WI38 (cell line): Measurements from ENCODE around the gene HEG1.

Source experiments
- H3K4me3 ChIP-seq: 2 replicates; pipeline ENCODE4 v1.5.1; 2011; ENCODE audit warnings: low read depth, mild to moderate bottlenecking, control low read depth, low read length
- CTCF ChIP-seq: IDR thresholded peaks from 2 replicates; pipeline ENCODE4 v1.5.1; 2012; ENCODE audit warnings: low read depth, mild to moderate bottlenecking, control low read depth, low read length

HEG1 gene

DNA sequence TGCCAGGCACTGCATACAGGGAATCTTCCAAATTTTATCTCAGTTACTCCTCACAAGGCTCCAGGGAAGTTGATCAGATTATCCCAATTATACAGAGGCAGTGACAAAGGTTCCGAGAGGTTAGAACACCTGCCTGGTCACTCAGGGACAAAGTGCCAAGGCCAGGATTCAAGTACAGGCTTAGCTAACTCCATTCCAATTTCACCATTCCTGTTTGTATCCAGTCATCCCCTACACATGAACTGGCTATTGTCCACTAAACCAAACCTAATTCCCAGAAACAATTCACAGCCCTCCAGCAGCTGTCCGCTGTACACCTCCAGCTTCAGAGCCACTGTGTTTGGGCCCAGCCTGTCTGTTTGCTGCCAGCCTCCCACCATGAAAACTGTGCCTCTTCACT lies 137.3 kb downstream of the HEG1 start:
- H3K4me3 ChIP-seq: no peak overlapping the region
- TF ChIP-seq CTCF: no peak

DNA sequence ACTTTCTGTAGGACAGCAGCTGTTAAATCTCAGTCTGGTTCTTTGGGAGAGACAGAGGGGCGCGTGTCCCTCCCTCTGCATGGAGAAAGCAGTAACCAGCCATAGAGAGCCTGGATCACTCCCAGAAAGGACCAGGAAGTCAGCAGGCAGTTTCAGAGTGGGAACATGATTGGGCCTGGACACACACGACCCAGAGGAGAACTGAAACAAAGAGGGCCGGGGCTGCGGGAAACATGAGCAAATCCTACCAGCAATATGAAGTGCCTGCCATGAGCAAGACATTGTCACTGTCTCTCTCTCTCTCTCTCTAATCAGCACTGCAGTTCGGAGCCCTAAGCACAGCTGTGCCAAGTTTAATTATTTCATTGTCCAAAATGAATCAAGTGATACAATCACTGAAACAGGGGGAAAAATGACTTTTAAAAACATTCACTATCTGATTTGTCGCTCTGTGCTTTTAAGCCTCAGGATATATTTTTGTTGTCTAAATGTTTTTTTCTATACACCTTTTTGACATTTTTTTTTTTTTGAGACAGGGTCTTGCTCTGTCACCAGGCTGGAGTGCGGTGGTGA lies 138.9 kb downstream of the HEG1 start:
- H3K4me3 ChIP-seq: no peak overlapping the region
- TF ChIP-seq CTCF: no peak
